Measurements from ENCODE around the gene MDFIC.

The MDFIC gene

GRCh38 chr7:115044224-115044623, 122.3 kb downstream of the MDFIC start:
- no peak for TF ChIP-seq CTCF (IDR thresholded peaks at IDR 0.05; ENCODE audit: insufficient read depth, low read length, missing control alignments)
- ChIA-PET CTCF (no interaction called here), POLR2A (no interaction called here)
- no peak for DNase-seq (ENCODE audit: low read depth, low spot score)
- no peak overlapping the region for H3K4me3 ChIP-seq (ENCODE audit: low read depth, low read length)

DNA sequence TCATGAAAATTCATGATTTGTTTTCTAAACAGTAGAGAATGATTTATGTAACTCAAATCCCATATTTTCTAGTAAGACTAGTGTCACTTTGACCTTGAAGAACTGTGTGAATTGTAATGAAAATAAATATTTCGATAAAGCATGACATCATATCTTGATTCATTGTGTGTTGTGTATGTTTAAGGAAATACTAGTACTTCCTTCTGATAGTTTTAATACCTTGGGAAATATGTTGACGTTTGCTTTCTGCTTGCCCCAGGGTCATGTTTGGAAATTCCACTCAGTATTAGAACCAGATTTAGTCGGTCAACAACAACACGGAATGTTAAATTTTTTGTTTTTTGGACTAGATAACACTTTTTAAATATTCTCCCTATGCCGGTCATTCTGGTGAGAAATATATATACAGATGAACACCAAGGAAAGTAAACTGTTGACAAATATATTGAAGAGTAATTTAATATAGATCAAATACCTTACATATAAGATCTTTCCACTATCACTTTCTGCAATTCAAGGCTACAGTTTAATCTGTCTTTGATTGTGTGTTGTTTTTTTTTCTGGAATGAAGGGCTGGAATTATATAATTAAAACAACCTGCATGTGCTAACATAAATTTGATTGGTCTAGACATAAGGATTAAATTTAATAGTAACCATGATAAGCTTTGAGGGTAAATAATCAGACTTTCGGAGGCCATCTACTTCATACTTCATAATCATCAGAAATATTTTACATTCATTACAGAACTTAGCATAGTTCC, 126.2 kb downstream of the MDFIC start:
- no peak for DNase-seq (ENCODE audit: low read depth, low spot score)
- TF ChIP-seq CTCF (IDR thresholded peaks at IDR 0.05; ENCODE audit: insufficient read depth, low read length, missing control alignments) = no peak
- no peak overlapping the region for H3K4me3 ChIP-seq (ENCODE audit: low read depth, low read length)
- CTCF ChIA-PET = no interaction called here
- POLR2A ChIA-PET = no interaction called here

GRCh38 chr7:115052706-115053105, 130.8 kb downstream of the MDFIC start:
- no peak overlapping the region for H3K4me3 ChIP-seq (ENCODE audit: low read depth, low read length)
- TF ChIP-seq CTCF (IDR thresholded peaks at IDR 0.05; ENCODE audit: insufficient read depth, low read length, missing control alignments) = no peak
- ChIA-PET CTCF (no interaction called here), POLR2A (no interaction called here)
- no peak for DNase-seq (ENCODE audit: low read depth, low spot score)

DNA sequence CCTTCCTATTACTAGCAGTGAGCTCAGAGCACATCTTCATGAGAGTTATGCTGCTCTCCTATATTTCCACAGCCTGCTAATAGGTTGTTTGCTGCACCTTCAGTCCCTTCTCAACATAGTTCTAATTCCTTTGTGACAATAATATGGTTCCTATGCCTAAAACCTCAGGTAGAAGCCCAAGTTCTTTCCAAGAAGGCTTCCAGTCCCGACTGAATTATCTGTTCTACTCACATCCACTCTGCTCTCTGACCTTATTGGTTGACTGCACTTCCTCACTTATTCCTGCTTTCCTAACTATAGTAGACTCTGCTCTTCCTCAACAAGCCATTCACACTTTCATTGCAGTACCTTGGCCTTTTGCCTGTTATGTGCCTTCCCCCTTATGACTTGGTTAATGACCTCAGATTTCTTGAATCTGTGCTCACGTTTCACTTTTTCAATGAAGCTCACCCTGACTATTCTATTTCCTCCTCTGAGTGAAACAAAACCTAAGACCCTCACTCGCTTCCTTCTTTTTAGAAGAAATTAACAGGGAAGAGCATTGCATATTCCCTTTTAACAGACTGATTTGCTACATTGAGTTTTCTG, 132.7 kb downstream of the MDFIC start:
- no peak for TF ChIP-seq CTCF (IDR thresholded peaks at IDR 0.05; ENCODE audit: insufficient read depth, low read length, missing control alignments)
- H3K4me3 ChIP-seq (ENCODE audit: low read depth, low read length) = no peak overlapping the region
- no peak for DNase-seq (ENCODE audit: low read depth, low spot score)
- CTCF ChIA-PET = no interaction called here
- POLR2A ChIA-PET = no interaction called here

DNA sequence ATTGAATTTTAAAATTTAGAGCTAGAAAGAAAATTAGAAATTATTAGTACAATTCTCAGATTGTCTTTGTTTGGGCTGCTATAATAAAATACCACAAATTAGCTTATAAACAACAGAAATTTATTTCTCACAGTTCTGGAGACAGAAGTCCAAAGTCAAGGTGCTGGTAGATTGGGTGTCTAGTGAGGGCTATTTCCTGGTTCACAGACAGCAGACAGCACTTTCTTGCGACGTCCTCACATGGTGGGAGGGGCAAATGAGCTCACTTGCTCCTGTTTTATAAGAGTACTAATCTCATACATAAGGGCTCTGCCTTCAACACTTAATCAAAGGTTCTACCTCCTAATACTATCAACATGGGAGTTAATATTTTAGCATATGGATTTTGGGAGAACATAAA, 134.1 kb downstream of the MDFIC start:
- no peak overlapping the region for H3K4me3 ChIP-seq (ENCODE audit: low read depth, low read length)
- no peak for DNase-seq (ENCODE audit: low read depth, low spot score)
- no peak for TF ChIP-seq CTCF (IDR thresholded peaks at IDR 0.05; ENCODE audit: insufficient read depth, low read length, missing control alignments)
- ChIA-PET CTCF (no interaction called here), POLR2A (no interaction called here)

DNA sequence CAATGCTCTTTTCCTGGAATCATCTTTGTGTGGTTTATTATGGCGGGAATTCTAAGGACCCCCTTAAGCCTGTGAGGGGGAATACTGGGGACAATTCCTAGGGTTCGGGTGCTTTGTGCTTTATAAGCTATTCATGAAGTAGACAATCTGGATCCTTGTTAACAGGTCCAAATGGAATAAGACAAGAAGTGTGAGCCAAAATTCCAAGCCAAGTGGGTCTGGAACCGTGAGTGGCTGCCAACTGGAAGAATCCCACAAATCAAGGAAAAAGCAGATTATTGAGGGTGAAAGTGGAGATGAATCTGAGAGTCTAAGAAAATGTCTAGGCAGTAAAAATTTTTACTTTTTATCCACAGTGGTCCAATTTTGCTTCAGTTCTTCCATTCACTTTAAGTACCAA, 136.8 kb downstream of the MDFIC start:
- CTCF ChIA-PET = no interaction called here
- POLR2A ChIA-PET = no interaction called here
- no peak for DNase-seq (ENCODE audit: low read depth, low spot score)
- no peak for TF ChIP-seq CTCF (IDR thresholded peaks at IDR 0.05; ENCODE audit: insufficient read depth, low read length, missing control alignments)
- H3K4me3 ChIP-seq (ENCODE audit: low read depth, low read length) = no peak overlapping the region
